Measurements from ENCODE around the gene LPAR1.

- TF ChIP-seq, protein P1, sequence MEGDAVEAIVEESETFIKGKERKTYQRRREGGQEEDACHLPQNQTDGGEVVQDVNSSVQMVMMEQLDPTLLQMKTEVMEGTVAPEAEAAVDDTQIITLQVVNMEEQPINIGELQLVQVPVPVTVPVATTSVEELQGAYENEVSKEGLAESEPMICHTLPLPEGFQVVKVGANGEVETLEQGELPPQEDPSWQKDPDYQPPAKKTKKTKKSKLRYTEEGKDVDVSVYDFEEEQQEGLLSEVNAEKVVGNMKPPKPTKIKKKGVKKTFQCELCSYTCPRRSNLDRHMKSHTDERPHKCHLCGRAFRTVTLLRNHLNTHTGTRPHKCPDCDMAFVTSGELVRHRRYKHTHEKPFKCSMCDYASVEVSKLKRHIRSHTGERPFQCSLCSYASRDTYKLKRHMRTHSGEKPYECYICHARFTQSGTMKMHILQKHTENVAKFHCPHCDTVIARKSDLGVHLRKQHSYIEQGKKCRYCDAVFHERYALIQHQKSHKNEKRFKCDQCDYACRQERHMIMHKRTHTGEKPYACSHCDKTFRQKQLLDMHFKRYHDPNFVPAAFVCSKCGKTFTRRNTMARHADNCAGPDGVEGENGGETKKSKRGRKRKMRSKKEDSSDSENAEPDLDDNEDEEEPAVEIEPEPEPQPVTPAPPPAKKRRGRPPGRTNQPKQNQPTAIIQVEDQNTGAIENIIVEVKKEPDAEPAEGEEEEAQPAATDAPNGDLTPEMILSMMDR (conservative IDR thresholded peaks at IDR 0.05 in 1 of 2, IDR thresholded peaks at IDR 0.05 in 1 of 2; ENCODE audit: low read depth in 1 of 2, low read length in 2 of 2) = no peak
- no peak for TF ChIP-seq EZH2 (IDR thresholded peaks at IDR 0.05; ENCODE audit: low read length, missing control alignments)
Observed at GRCh38 chr9:110986529-110986928, 51.7 kb downstream of the LPAR1 start.

Measured in fibroblast of lung (primary cell).